Measurements from ENCODE around the gene SORCS2.

- TF ChIP-seq CTCF (IDR thresholded peaks at IDR 0.05) (no peak), POLR2A (IDR thresholded peaks at IDR 0.05) (no peak), POLR2AphosphoS5 (IDR thresholded peaks at IDR 0.05) (no peak)
These were observed 547.0 kb downstream of the SORCS2 start for GRCh38 chr4:7739077-7739917.

All from breast epithelium (tissue), 3 donors.